Smooth muscle cell (in vitro differentiated cells): ENCODE results near the gene KRT17. TPM values are rescaled to one million over a fixed set of nuclear protein-coding genes. Genes with fewer than 3 reads are reported as not detected.

ENCODE experiments used
- DNase-seq: peaks from one replicate; lab custom pipeline; 2025; ENCODE audit not compliant: unreplicated experiment; lab: John Stamatoyannopoulos, UW
- H2AFZ ChIP-seq: fragments of 200-600 bp; sonication (generic); 2 replicates; pipeline ENCODE4 v1.6.0; 2016; ENCODE audit warnings: antibody characterized with exemption, low read depth, mild to moderate bottlenecking
- H3F3A ChIP-seq: fragments of 200-600 bp; sonication (generic); 2 replicates; pipeline ENCODE4 v1.6.0; 2017; ENCODE audit warnings: antibody characterized with exemption, low read depth
- H3K27ac ChIP-seq: fragments of 200-600 bp; sonication (generic); 2 replicates; pipeline ENCODE4 v1.5.1; 2016; ENCODE audit warnings: low read depth, mild to moderate bottlenecking
- H3K27me3 ChIP-seq: fragments of 200-600 bp; sonication (generic); 2 replicates; pipeline ENCODE4 v1.6.1; 2016; ENCODE audit warnings: low read depth, mild to moderate bottlenecking
- H3K36me3 ChIP-seq: fragments of 200-600 bp; sonication (generic); 2 replicates; pipeline ENCODE4 v1.5.1; 2016; ENCODE audit warnings: low read depth
- H3K4me1 ChIP-seq: fragments of 200-600 bp; sonication (generic); 2 replicates; pipeline ENCODE4 v1.5.1; 2016; ENCODE audit warnings: low read depth
- H3K4me2 ChIP-seq: fragments of 200-600 bp; sonication (generic); 2 replicates; pipeline ENCODE4 v1.6.0; 2016; ENCODE audit warnings: mild to moderate bottlenecking
- H3K4me3 ChIP-seq: fragments of 200-600 bp; sonication (generic); 2 replicates; pipeline ENCODE4 v1.5.1; 2016; ENCODE audit warnings: mild to moderate bottlenecking
- H3K79me2 ChIP-seq: fragments of 200-600 bp; sonication (generic); 2 replicates; pipeline ENCODE4 v1.6.0; 2016; ENCODE audit warnings: low read depth, mild to moderate bottlenecking
- H3K9ac ChIP-seq: fragments of 200-600 bp; sonication (generic); 2 replicates; pipeline ENCODE4 v1.6.0; 2016; ENCODE audit warnings: low read depth
- H3K9me3 ChIP-seq: fragments of 200-600 bp; sonication (generic); replicated peaks from 2 replicates; pipeline ENCODE4 v1.5.1; 2016; ENCODE audit warnings: low read depth
- H4K20me1 ChIP-seq: fragments of 200-600 bp; sonication (generic); 2 replicates; pipeline ENCODE4 v1.6.0; 2016; ENCODE audit warnings: low read depth
- CTCF ChIP-seq: fragments of 200-600 bp; sonication (generic); IDR thresholded peaks from 2 replicates; pipeline ENCODE4 v1.5.1; 2017; ENCODE audit warnings: borderline replicate concordance, mild to moderate bottlenecking, antibody characterized with exemption; ENCODE audit not compliant: insufficient read depth, poor library complexity, severe bottlenecking
- WGBS: methylation state at CpG from one replicate; pipeline ENCODE4 v1.1.7; 2016; ENCODE audit warnings: low lambda C conversion rate; 5-methylcytosine and 5-hydroxymethylcytosine counted together
- polyA plus RNA-seq: library from polyadenylated mRNA; unstranded; fragments of >200 nt; fragmentation: Nextera tagmentation; extraction: Ambion mirVana; gene quantifications from 2 replicates; pipeline ENCODE4 v1.2.1, GENCODE V29; 2016
- total RNA-seq: library from RNA; depleted of rRNA; stranded (reverse); fragments of >200 nt; gene quantifications from 2 replicates; pipeline ENCODE4 v1.2.3, GENCODE V29; 2014

The KRT17 gene
- total RNA-seq (1,301 and 1,591 TPM in 2 replicates), polyA plus RNA-seq (869 and 2,544 TPM in 2 replicates)

- Histone ChIP-seq H3K79me2 (no peaks in the 10 kb centered on the region), H3K27me3 (no peaks in the 10 kb centered on the region), H3F3A (no peaks in the 10 kb centered on the region), H3K27ac (peak within 1 kb of the TSS; percentile 73), H3K9ac (peak within 1 kb of the TSS; percentile 63), H3K4me3 (peak within 1 kb of the TSS; percentile 42), H3K36me3 (no peaks in the 10 kb centered on the region), H3K9me3 (no peaks in the 10 kb centered on the region), H3K4me2 (peak within 1 kb of the TSS; percentile 75), H4K20me1 (peaks cover 13% of the 10 kb centered on the region), H3K4me1 (no peaks in the 10 kb centered on the region), H2AFZ (no peak within 1 kb of the TSS)
- no peak for TF ChIP-seq CTCF
- no peak for DNase-seq
- WGBS, result 75% methylated on average over 28 of the region's 33 CpGs
These were observed at the start of gene KRT17 for GRCh38 chr17:41624208-41625101. TSS of gene KRT17 (minus strand) at chr17:41624575. CDS start at chr17:41624509, 66 bp downstream.

- no peaks in the 10 kb centered on the region for H3F3A ChIP-seq
- WGBS, result 83% methylated on average over 7 of the region's 7 CpGs
- no peaks in the 10 kb centered on the region for H4K20me1 ChIP-seq
These were observed 47.8 kb upstream of the KRT17 start for GRCh38 chr17:41672153-41672552.

GRCh38 chr17:41667280-41668041, 43.1 kb upstream of the KRT17 start:
- H3K36me3 ChIP-seq, result no peaks in the 10 kb centered on the region
- TF ChIP-seq CTCF, result no peak
- no peaks in the 10 kb centered on the region for H3K79me2 ChIP-seq
- no peak overlapping the region for H3K4me3 ChIP-seq
- H3K9me3 ChIP-seq, result no peaks in the 10 kb centered on the region
- no peak overlapping the region for H3K27ac ChIP-seq
- H3K4me2 ChIP-seq, result peak overlapping the region; percentile 86
- no peaks in the 10 kb centered on the region for H3F3A ChIP-seq
- no peak for DNase-seq
- no peak overlapping the region for H3K9ac ChIP-seq
- no peaks in the 10 kb centered on the region for H4K20me1 ChIP-seq
- H2AFZ ChIP-seq, result peak overlapping the region; percentile 81
- WGBS, result 52% methylated on average over 23 of the region's 23 CpGs
- peaks cover 4% of the 10 kb centered on the region for H3K4me1 ChIP-seq
- no peaks in the 10 kb centered on the region for H3K27me3 ChIP-seq

More at GRCh38 chr17:41672153-41672552, 47.8 kb upstream of the KRT17 start:
- no peak overlapping the region for H2AFZ ChIP-seq
- no peak overlapping the region for H3K4me2 ChIP-seq
- no peak for DNase-seq
- TF ChIP-seq CTCF, result no peak
- H3K79me2 ChIP-seq, result no peaks in the 10 kb centered on the region
- H3K36me3 ChIP-seq, result no peaks in the 10 kb centered on the region
- H3K27ac ChIP-seq, result no peak overlapping the region
- no peaks in the 10 kb centered on the region for H3K4me1 ChIP-seq
- H3K27me3 ChIP-seq, result no peaks in the 10 kb centered on the region
- no peak overlapping the region for H3K9ac ChIP-seq
- H3K9me3 ChIP-seq, result no peaks in the 10 kb centered on the region
- no peak overlapping the region for H3K4me3 ChIP-seq
